Liver (tissue), 9 donors: Measurements from ENCODE around the gene B4GALNT3. TPM values are rescaled to one million over a fixed set of nuclear protein-coding genes. Genes with fewer than 3 reads are reported as not detected.

Experiments
- DNase-seq: peaks from one replicate; pipeline ENCODE4 v3.0.0-alpha.2; 2017; ENCODE audit warnings: low spot score
- H3K27ac ChIP-seq, 2 donors: one replicate each; pipeline ENCODE4 v1.7.0; 2013; ENCODE audit warnings: inconsistent platforms in 2 of 2, low read length in 2 of 2, control low read depth in 1 of 2, low read depth in 1 of 2, mild to moderate bottlenecking in 1 of 2
- H3K27me3 ChIP-seq, 4 donors: one replicate each; pipeline versions ENCODE4 v1.6.1 to v1.7.0; 2013; ENCODE audit warnings: low read length in 3 of 4, inconsistent platforms in 1 of 4, mild to moderate bottlenecking in 1 of 4, moderate library complexity in 1 of 4; ENCODE audit not compliant: control insufficient read depth in 4 of 4, insufficient read depth in 4 of 4
- H3K36me3 ChIP-seq, 4 donors: one replicate each; pipeline versions ENCODE4 v1.6.1 to v1.7.0; 2013; ENCODE audit warnings: low read length in 3 of 4, mild to moderate bottlenecking in 3 of 4, low read depth in 1 of 4, moderate library complexity in 1 of 4; ENCODE audit not compliant: control insufficient read depth in 4 of 4, insufficient read depth in 3 of 4
- H3K4me1 ChIP-seq, 4 donors: one replicate each; pipeline versions ENCODE4 v1.6.1 to v1.7.0; 2013; ENCODE audit warnings: low read length in 3 of 4, mild to moderate bottlenecking in 3 of 4, moderate library complexity in 1 of 4; ENCODE audit not compliant: control insufficient read depth in 4 of 4, insufficient read depth in 4 of 4
- H3K4me3 ChIP-seq, 3 donors: one replicate each; pipeline versions ENCODE4 v1.6.1 to v1.7.0; 2013; ENCODE audit warnings: low read length in 3 of 3, control low read depth in 1 of 3, low read depth in 1 of 3, mild to moderate bottlenecking in 1 of 3
- H3K9ac ChIP-seq, 2 donors: one replicate each; pipeline ENCODE4 v1.7.0; 2013; ENCODE audit warnings: low read length in 2 of 2, mild to moderate bottlenecking in 2 of 2, moderate library complexity in 2 of 2, control low read depth in 1 of 2, low read depth in 1 of 2
- H3K9me3 ChIP-seq, 4 donors: one replicate each; pipeline versions ENCODE4 v1.6.1 to v1.7.0; 2013; ENCODE audit warnings: low read length in 3 of 4; ENCODE audit not compliant: control insufficient read depth in 4 of 4
- ATF3 ChIP-seq: IDR thresholded peaks from 2 replicates; pipeline ENCODE4 v1.6.1; 2016; ENCODE audit warnings: antibody characterized with exemption
- CTCF ChIP-seq: fragments of 150-350 bp; IDR thresholded peaks from 2 replicates; pipeline ENCODE4 v1.5.1; 2017; ENCODE audit warnings: improper control_type of control experiment, low read depth, low read length; ENCODE audit not compliant: missing input control
- EGR1 ChIP-seq, 2 donors: IDR thresholded peaks; 2 replicates each; pipeline ENCODE4 v1.6.1; 2016 to 2018; ENCODE audit warnings: antibody characterized with exemption in 2 of 2, low read depth in 2 of 2
- FOXA1 ChIP-seq: IDR thresholded peaks from 2 replicates; pipeline ENCODE4 v1.6.1; 2016; ENCODE audit warnings: antibody characterized with exemption
- FOXA2 ChIP-seq: IDR thresholded peaks from 2 replicates; pipeline ENCODE4 v1.6.1; 2016; ENCODE audit warnings: antibody characterized with exemption
- GABPA ChIP-seq, 2 donors: IDR thresholded peaks in 1 of 2; conservative IDR thresholded peaks in 1 of 2; 2 replicates each; pipeline ENCODE4 v1.6.1; 2016; ENCODE audit warnings: antibody characterized with exemption in 2 of 2, mild to moderate bottlenecking in 1 of 2, moderate library complexity in 1 of 2
- HNF4A ChIP-seq, 2 donors: conservative IDR thresholded peaks; 2 replicates each; pipeline ENCODE4 v1.6.1; 2016; ENCODE audit warnings: antibody characterized with exemption in 2 of 2, mild to moderate bottlenecking in 2 of 2
- HNF4G ChIP-seq: IDR thresholded peaks from 2 replicates; pipeline ENCODE4 v1.6.1; 2016; ENCODE audit warnings: antibody characterized with exemption
- JUND ChIP-seq, 2 donors: IDR thresholded peaks; 2 replicates each; pipeline ENCODE4 v1.6.1; 2016; ENCODE audit warnings: antibody characterized with exemption in 2 of 2
- NR2F2 ChIP-seq: IDR thresholded peaks from 2 replicates; pipeline ENCODE4 v1.6.1; 2016; ENCODE audit warnings: antibody characterized with exemption
- RAD21 ChIP-seq, 2 donors: IDR thresholded peaks; 2 replicates each; pipeline ENCODE4 v1.6.1; 2016; ENCODE audit warnings: antibody characterized with exemption in 2 of 2, mild to moderate bottlenecking in 2 of 2
- REST ChIP-seq: IDR thresholded peaks from 2 replicates; pipeline ENCODE4 v1.6.1; 2016; ENCODE audit warnings: antibody characterized with exemption, mild to moderate bottlenecking
- RXRA ChIP-seq, 2 donors: IDR thresholded peaks; 2 replicates each; pipeline ENCODE4 v1.6.1; 2017 to 2018; ENCODE audit warnings: antibody characterized with exemption in 2 of 2, mild to moderate bottlenecking in 1 of 2
- SP1 ChIP-seq: IDR thresholded peaks from 2 replicates; pipeline ENCODE4 v1.6.1; 2018; ENCODE audit warnings: antibody characterized with exemption, mild to moderate bottlenecking
- TAF1 ChIP-seq: conservative IDR thresholded peaks from 2 replicates; pipeline ENCODE4 v1.6.1; 2016; ENCODE audit warnings: antibody characterized with exemption, mild to moderate bottlenecking
- YY1 ChIP-seq: IDR thresholded peaks from 2 replicates; pipeline ENCODE4 v1.6.1; 2016; ENCODE audit warnings: antibody characterized with exemption, mild to moderate bottlenecking
- ZBTB33 ChIP-seq: IDR thresholded peaks from 2 replicates; pipeline ENCODE4 v1.6.1; 2016; ENCODE audit warnings: antibody characterized with exemption
- WGBS: extraction: QIAGEN DNeasy Blood & Tissue Kit; methylation state at CpG from one replicate; pipeline ENCODE4 v1.1.7; 2013; 5-methylcytosine and 5-hydroxymethylcytosine counted together
- polyA plus RNA-seq, 2 donors: library from polyadenylated mRNA; stranded (reverse) in 1 of 2; unstranded in 1 of 2; fragments of 200-250 nt in 1 of 2; fragments of >200 nt in 1 of 2; fragmentation: Nextera tagmentation in 1 of 2; extraction: Ambion mirVana in 1 of 2; gene quantifications; one replicate each; pipeline versions ENCODE4 v1.2.1 to v1.2.3, GENCODE V29; 2013 to 2015
- total RNA-seq, 2 donors: library from RNA; depleted of rRNA; stranded (reverse); fragments of >200 nt; gene quantifications; one replicate each; pipeline ENCODE4 v1.2.3, GENCODE V29; 2014
- TF ChIP-seq, protein P1 (sequence below): IDR thresholded peaks from 2 replicates; pipeline ENCODE4 v1.6.1; 2016; ENCODE audit warnings: antibody characterized with exemption
- donor health status: healthy.
- donor health status: healthy.
- donor health status: healthy.
- donor health status: healthy.
- donor health status: healthy.

B4GALNT3 gene
- total and polyA plus RNA-seq, 4 donors = 0.09 to 0.25 (median 0.14) TPM; not detected in 1

GRCh38 chr12:583251-583869 lies 123.6 kb downstream of the B4GALNT3 start:
- WGBS = 41% methylated on average over 13 of the region's 13 CpGs
- Histone ChIP-seq H3K36me3 (no peaks in the 10 kb centered on the region), H3K9ac (no peak overlapping the region), H3K9me3 (no peaks in the 10 kb centered on the region), H3K4me1 (peaks cover 14 to 50% (median 37%) of the 10 kb centered on the region in 4 donors), H3K27me3 (no peaks in the 10 kb centered on the region), H3K27ac (peak overlapping the region; percentile 69 to 83), H3K4me3 (no peak overlapping the region)
- DNase-seq = no peak
- TF ChIP-seq ATF3 (peak; percentile 47), YY1 (peak; percentile 46), EGR1 (IDR thresholded peaks at IDR 0.05; ENCODE audit: low read depth in 2 of 2) (peak in 1 of 2 donors; percentile 48), NR2F2 (peak; percentile 33), RAD21 (IDR thresholded peaks at IDR 0.05) (peak; percentile 47 to 58), RXRA (IDR thresholded peaks at IDR 0.05) (peak; percentile 86 to 94), ZBTB33 (no peak), GABPA (IDR thresholded peaks at IDR 0.05 in 1 of 2, conservative IDR thresholded peaks at IDR 0.05 in 1 of 2) (no peak), HNF4G (peak; percentile 84), CTCF (no peak), FOXA1 (no peak), TAF1 (no peak), JUND (IDR thresholded peaks at IDR 0.05) (peak; percentile 29 to 86), SP1 (peak; percentile 94), FOXA2 (peak; percentile 24), REST (no peak), HNF4A (conservative IDR thresholded peaks at IDR 0.05) (peak; percentile 95 to 97)
- TF ChIP-seq, protein P1, sequence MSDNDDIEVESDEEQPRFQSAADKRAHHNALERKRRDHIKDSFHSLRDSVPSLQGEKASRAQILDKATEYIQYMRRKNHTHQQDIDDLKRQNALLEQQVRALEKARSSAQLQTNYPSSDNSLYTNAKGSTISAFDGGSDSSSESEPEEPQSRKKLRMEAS = peak; percentile 80
